Progenitor cell of endocrine pancreas (in vitro differentiated cells): ENCODE data around the gene CAMSAP1. TPM values are rescaled to one million over a fixed set of nuclear protein-coding genes. Genes with fewer than 3 reads are reported as not detected.

Experiments used
- DNase-seq: peaks from one replicate; pipeline ENCODE4 v3.0.0; 2021; ENCODE audit warnings: low spot score; ENCODE audit not compliant: unreplicated experiment
- H3K27ac Mint-ChIP-seq: 2 replicates; pipeline ENCODE4 v1.8.0; 2021; ENCODE audit warnings: mild to moderate bottlenecking, moderate library complexity, mixed read lengths
- H3K27me3 Mint-ChIP-seq: 2 replicates; pipeline ENCODE4 v1.8.0; 2021; ENCODE audit warnings: mixed read lengths
- H3K36me3 Mint-ChIP-seq: 2 replicates; pipeline ENCODE4 v1.8.0; 2022; ENCODE audit warnings: mixed read lengths; ENCODE audit not compliant: insufficient read depth
- H3K4me1 Mint-ChIP-seq: 2 replicates; pipeline ENCODE4 v1.8.0; 2021; ENCODE audit warnings: low read depth, mixed read lengths
- H3K4me3 Mint-ChIP-seq: 2 replicates; pipeline ENCODE4 v1.8.0; 2021; ENCODE audit warnings: low read depth, mild to moderate bottlenecking, moderate library complexity, mixed read lengths
- H3K9me3 Mint-ChIP-seq: 2 replicates; pipeline ENCODE4 v1.8.0; 2021; ENCODE audit warnings: low read depth, mixed read lengths
- CTCF ChIP-seq: fragments of 200-600 bp; sonication (generic); IDR thresholded peaks from one replicate; pipeline ENCODE4 v1.5.0; 2021; ENCODE audit warnings: antibody characterized with exemption, mild to moderate bottlenecking; ENCODE audit not compliant: unreplicated experiment
- total RNA-seq: library from RNA; stranded (reverse); gene quantifications from 2 replicates; pipeline ENCODE4 v1.2.1, GENCODE V29; 2021

CAMSAP1 gene
- total RNA-seq, 1 donor from 2014 or later = 82.2 TPM

DNA sequence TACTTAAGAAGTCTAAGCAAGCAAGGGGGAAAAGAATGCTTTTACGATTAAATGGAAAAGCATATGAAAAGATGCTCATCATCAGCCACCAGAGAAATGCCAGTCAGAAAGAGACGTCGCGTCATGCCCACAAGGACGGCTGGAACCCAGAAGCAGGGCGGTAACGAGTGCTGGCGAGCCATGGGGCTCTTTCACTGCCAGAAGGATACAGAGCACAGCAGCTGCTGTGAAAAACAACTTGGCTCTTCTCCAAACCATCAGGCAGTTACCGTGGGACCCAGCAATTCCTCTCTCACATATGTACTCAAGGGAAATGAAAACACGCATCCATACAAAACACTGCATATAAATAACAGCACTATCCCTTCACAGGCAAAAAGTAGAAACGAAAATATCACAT, 95.5 kb downstream of the CAMSAP1 start:
- no peak for DNase-seq
- H3K27me3 Mint-ChIP-seq = no peaks in the 10 kb centered on the region
- no peaks in the 10 kb centered on the region for H3K9me3 Mint-ChIP-seq
- TF ChIP-seq CTCF = no peak
- peaks cover 44% of the 10 kb centered on the region for H3K36me3 Mint-ChIP-seq
- no peaks in the 10 kb centered on the region for H3K4me1 Mint-ChIP-seq
- H3K4me3 Mint-ChIP-seq = no peak overlapping the region
- no peak overlapping the region for H3K27ac Mint-ChIP-seq

DNA sequence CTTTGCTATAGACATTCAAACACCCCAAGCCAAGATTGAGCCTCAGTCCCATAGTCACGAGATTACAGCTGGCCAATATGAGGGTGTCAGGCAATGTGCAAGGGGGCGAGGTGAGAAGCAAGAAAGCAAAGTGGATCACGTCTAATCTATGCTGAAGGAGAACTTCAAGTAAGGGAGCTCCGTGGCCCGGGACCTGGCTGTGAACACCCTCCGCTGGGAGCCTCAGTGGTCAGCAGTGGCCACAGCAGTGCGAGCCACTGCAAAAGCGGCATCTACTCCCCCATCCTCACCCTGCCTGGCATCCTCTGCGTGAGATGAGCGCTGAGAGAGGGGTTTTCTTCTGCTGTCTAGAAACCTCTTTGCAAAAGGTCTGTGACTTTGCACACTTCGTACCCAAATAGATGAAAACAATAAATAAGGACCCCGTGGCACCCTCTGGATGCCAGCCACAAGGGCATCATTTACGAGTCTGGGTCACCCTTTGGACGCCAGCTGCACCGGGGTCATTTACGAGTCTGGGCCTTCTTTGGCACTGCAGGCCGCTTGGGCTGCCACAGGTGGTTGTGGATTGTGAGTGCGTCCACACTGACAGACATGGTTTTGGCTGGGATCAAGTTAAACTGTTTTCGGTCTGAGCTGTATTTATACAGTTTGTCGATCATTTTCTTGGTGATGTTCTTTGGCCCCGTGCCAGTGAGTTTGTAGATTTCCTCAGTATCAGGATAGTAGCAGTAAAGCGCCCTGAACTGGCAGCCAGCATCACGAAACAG, 96.4 kb downstream of the CAMSAP1 start:
- H3K4me1 Mint-ChIP-seq = no peaks in the 10 kb centered on the region
- no peaks in the 10 kb centered on the region for H3K27me3 Mint-ChIP-seq
- no peak for DNase-seq
- no peak overlapping the region for H3K4me3 Mint-ChIP-seq
- H3K27ac Mint-ChIP-seq = no peak overlapping the region
- TF ChIP-seq CTCF = no peak
- peaks cover 41% of the 10 kb centered on the region for H3K36me3 Mint-ChIP-seq
- H3K9me3 Mint-ChIP-seq = no peaks in the 10 kb centered on the region

DNA sequence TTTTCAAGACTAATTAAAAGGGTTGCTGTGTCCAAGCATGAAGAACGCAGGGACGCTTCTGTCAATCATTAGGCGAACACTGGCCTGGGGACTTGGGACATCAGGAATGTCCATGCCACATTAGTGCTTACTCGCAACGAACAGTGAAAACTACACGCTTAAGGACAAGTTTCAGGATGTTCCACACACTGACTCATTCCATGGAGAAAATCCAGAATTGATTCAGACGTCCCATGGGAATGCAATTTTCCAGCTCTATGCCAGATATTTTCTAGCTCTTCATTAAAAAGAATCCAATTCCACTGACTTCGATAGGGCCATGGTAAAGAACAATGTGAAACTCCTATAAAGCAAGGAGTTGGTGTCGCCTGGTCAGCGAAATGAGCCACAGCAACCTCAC, 98.2 kb downstream of the CAMSAP1 start:
- Mint-ChIP-seq H3K27me3 (no peaks in the 10 kb centered on the region), H3K36me3 (peaks cover 32% of the 10 kb centered on the region), H3K4me3 (no peak overlapping the region), H3K9me3 (no peaks in the 10 kb centered on the region), H3K27ac (peak overlapping the region; percentile 20), H3K4me1 (no peaks in the 10 kb centered on the region)
- no peak for DNase-seq
- TF ChIP-seq CTCF = no peak

- H3K36me3 Mint-ChIP-seq = peaks cover 10% of the 10 kb centered on the region
Observed at GRCh38 chr9:135805422-135806022, 101.8 kb downstream of the CAMSAP1 start.

More at GRCh38 chr9:135805422-135806022, 101.8 kb downstream of the CAMSAP1 start:
- H3K9me3 Mint-ChIP-seq = no peaks in the 10 kb centered on the region
- no peaks in the 10 kb centered on the region for H3K27me3 Mint-ChIP-seq
- H3K4me3 Mint-ChIP-seq = no peak overlapping the region
- no peaks in the 10 kb centered on the region for H3K4me1 Mint-ChIP-seq
- H3K27ac Mint-ChIP-seq = peak overlapping the region; percentile 74
- no peak for DNase-seq
- TF ChIP-seq CTCF = no peak
